GM23338 (cell line): ENCODE results near the gene ENDOV. TPM values are rescaled to one million over a fixed set of nuclear protein-coding genes. Genes with fewer than 3 reads are reported as not detected.

Experiments
- ATAC-seq: fragments of 200-7000 bp; cut with Tn5 transposase; 3 replicates; pipeline ENCODE4 v1.9.1; 2020
- DNase-seq: peaks from one replicate; pipeline ENCODE4 v3.0.0-alpha.2; 2015; ENCODE audit warnings: low spot score
- H2AFZ ChIP-seq: fragments of 200-600 bp; sonication (generic); 2 replicates; pipeline ENCODE4 v1.8.0; 2016; ENCODE audit warnings: antibody characterized with exemption, mild to moderate bottlenecking, moderate library complexity
- H3F3A ChIP-seq: fragments of 200-600 bp; sonication (generic); replicated peaks from 2 replicates; pipeline ENCODE4 v1.8.0; 2017; ENCODE audit warnings: antibody characterized with exemption, mixed run types, low read depth
- H3K27ac ChIP-seq: fragments of 200-600 bp; sonication (generic); 2 replicates; pipeline ENCODE4 v1.6.1; 2016; ENCODE audit warnings: low read depth
- H3K27me3 ChIP-seq: fragments of 200-600 bp; sonication (generic); 2 replicates; pipeline ENCODE4 v1.8.0; 2016; ENCODE audit warnings: mild to moderate bottlenecking, mixed run types, moderate library complexity; ENCODE audit not compliant: insufficient read depth
- H3K36me3 ChIP-seq: fragments of 200-600 bp; sonication (generic); 2 replicates; pipeline ENCODE4 v1.8.0; 2016; ENCODE audit warnings: mild to moderate bottlenecking; ENCODE audit not compliant: insufficient read depth
- H3K4me1 ChIP-seq: fragments of 200-600 bp; sonication (generic); 2 replicates; pipeline ENCODE4 v1.8.0; 2016; ENCODE audit warnings: mild to moderate bottlenecking, moderate library complexity; ENCODE audit not compliant: insufficient read depth
- H3K4me2 ChIP-seq: fragments of 200-600 bp; sonication (generic); 2 replicates; pipeline ENCODE4 v1.7.1; 2017; ENCODE audit warnings: mixed run types
- H3K4me3 ChIP-seq: fragments of 200-600 bp; sonication (generic); 2 replicates; pipeline ENCODE4 v1.6.1; 2016; ENCODE audit warnings: mixed run types
- H3K79me2 ChIP-seq: fragments of 200-600 bp; sonication (generic); replicated peaks from 2 replicates; pipeline ENCODE4 v1.8.0; 2017; ENCODE audit warnings: mild to moderate bottlenecking; ENCODE audit not compliant: insufficient read depth
- H3K9me2 ChIP-seq: fragments of 200-600 bp; sonication (generic); 2 replicates; pipeline ENCODE4 v1.8.0; 2017; ENCODE audit not compliant: insufficient read depth
- H4K20me1 ChIP-seq: fragments of 200-600 bp; sonication (generic); replicated peaks from 2 replicates; pipeline ENCODE4 v1.8.0; 2017; ENCODE audit warnings: mild to moderate bottlenecking; ENCODE audit not compliant: insufficient read depth
- H3K27ac Mint-ChIP-seq: 2 replicates; pipeline ENCODE4 v1.8.0; 2020; ENCODE audit warnings: inconsistent platforms, mild to moderate bottlenecking, moderate library complexity, mixed read lengths
- H3K27me3 Mint-ChIP-seq: 3 replicates; pipeline ENCODE4 v1.8.0; 2022; ENCODE audit warnings: low read depth, mild to moderate bottlenecking, moderate library complexity, mixed read lengths, inconsistent platforms; ENCODE audit not compliant: insufficient read depth, poor library complexity
- H3K36me3 Mint-ChIP-seq: 3 replicates; pipeline ENCODE4 v1.8.0; 2021; ENCODE audit warnings: low read depth, mild to moderate bottlenecking, inconsistent platforms, moderate library complexity, mixed read lengths
- H3K4me1 Mint-ChIP-seq: 3 replicates; pipeline ENCODE4 v1.8.0; 2020; ENCODE audit warnings: mild to moderate bottlenecking, inconsistent platforms, mixed read lengths
- H3K4me3 Mint-ChIP-seq: 3 replicates; pipeline ENCODE4 v1.8.0; 2021; ENCODE audit warnings: moderate library complexity, mild to moderate bottlenecking, inconsistent platforms, mixed read lengths
- H3K9me3 Mint-ChIP-seq: 3 replicates; pipeline ENCODE4 v1.8.0; 2020; ENCODE audit warnings: moderate library complexity, mild to moderate bottlenecking, inconsistent platforms, mixed read lengths
- CREB1 ChIP-seq: fragments of 250-450 bp; sonication (Bioruptor Pico); IDR thresholded peaks from 2 replicates; pipeline ENCODE4 v1.5.0; 2020; ENCODE audit warnings: low read depth, mild to moderate bottlenecking, moderate library complexity
- CTCF ChIP-seq, 2 experiments: fragments of 200-600 bp in 1 of 2; sonication (generic) in 1 of 2; conservative IDR thresholded peaks; 2 replicates each; pipeline versions ENCODE4 v1.5.1 to v1.6.1; 2016 to 2017; ENCODE audit warnings: antibody characterized with exemption in 2 of 2, low read depth in 2 of 2, mild to moderate bottlenecking in 2 of 2, moderate library complexity in 1 of 2
- ETS1 ChIP-seq: IDR thresholded peaks from 2 replicates; pipeline ENCODE4 v1.6.1; 2016; ENCODE audit warnings: antibody characterized with exemption
- EZH2 ChIP-seq: fragments of 200-600 bp; sonication (generic); IDR thresholded peaks from one replicate; pipeline ENCODE4 v1.8.0; 2017; ENCODE audit warnings: antibody characterized with exemption, mild to moderate bottlenecking, low read depth; ENCODE audit not compliant: unreplicated experiment
- EZH2phosphoT487 ChIP-seq: fragments of 200-600 bp; sonication (generic); IDR thresholded peaks from one replicate; pipeline ENCODE4 v1.8.1; 2018; ENCODE audit warnings: antibody characterized with exemption; ENCODE audit not compliant: unreplicated experiment
- JUNB ChIP-seq: IDR thresholded peaks from one replicate; pipeline ENCODE4 v1.6.1; 2016; ENCODE audit warnings: antibody characterized with exemption; ENCODE audit not compliant: unreplicated experiment
- NANOG ChIP-seq: IDR thresholded peaks from 2 replicates; pipeline ENCODE4 v1.6.1; 2016; ENCODE audit warnings: antibody characterized with exemption, borderline replicate concordance
- POLR2AphosphoS5 ChIP-seq: IDR thresholded peaks from 2 replicates; pipeline ENCODE4 v1.6.1; 2016; ENCODE audit warnings: antibody characterized with exemption, low read depth
- REST ChIP-seq: IDR thresholded peaks from one replicate; pipeline ENCODE4 v1.6.1; 2018; ENCODE audit warnings: antibody characterized with exemption; ENCODE audit not compliant: unreplicated experiment
- STAT1 ChIP-seq: IDR thresholded peaks from one replicate; pipeline ENCODE4 v1.6.1; 2016; ENCODE audit warnings: antibody characterized with exemption; ENCODE audit not compliant: unreplicated experiment
- ZNF114 ChIP-seq: fragments of 250-450 bp; sonication (Bioruptor Pico); IDR thresholded peaks from 2 replicates; pipeline ENCODE4 v1.5.0; 2020; ENCODE audit warnings: mild to moderate bottlenecking, moderate library complexity
- ZNF331 ChIP-seq: fragments of 250-450 bp; sonication (Bioruptor Pico); IDR thresholded peaks from 2 replicates; pipeline ENCODE4 v1.5.0; 2020; ENCODE audit warnings: low read depth, mild to moderate bottlenecking, moderate library complexity
- polyA plus RNA-seq: library from polyadenylated mRNA; unstranded; fragments of >200 nt; fragmentation: Nextera tagmentation; extraction: Ambion mirVana; gene quantifications from 2 replicates; pipeline ENCODE4 v1.2.1, GENCODE V29; 2016
- total RNA-seq: library from RNA; depleted of rRNA; stranded (reverse); fragments of >200 nt; shearing (Covaris generic); gene quantifications from 2 replicates; pipeline ENCODE4 v1.2.3, GENCODE V29; 2014
- TF ChIP-seq, protein P1 (sequence below): fragments of 250-450 bp; sonication (Bioruptor Pico); IDR thresholded peaks from 2 replicates; pipeline ENCODE4 v1.5.0; 2020; ENCODE audit warnings: mild to moderate bottlenecking, moderate library complexity

Gene ENDOV
- total and polyA plus RNA-seq, 2 experiments from 2014 or later, result 11.5 to 16.1 TPM

GRCh38 chr17:80371196-80371595 is 43.8 kb upstream of the ENDOV start:
- Histone ChIP-seq H3F3A (no peaks in the 10 kb centered on the region), H3K27me3 (no peaks in the 10 kb centered on the region), H4K20me1 (no peaks in the 10 kb centered on the region; the same call in 1 of the 2 replicates), H3K36me3 (peaks cover 10% of the 10 kb centered on the region; the same call in 1 of the 2 replicates), H3K27ac (no peak overlapping the region), H3K4me2 (no peak overlapping the region), H3K9me2 (no peaks in the 10 kb centered on the region), H3K4me1 (no peaks in the 10 kb centered on the region), H3K79me2 (no peaks in the 10 kb centered on the region), H3K4me3 (no peak overlapping the region), H2AFZ (no peak overlapping the region)
- H3K27me3 Mint-ChIP-seq, result peaks cover 7% of the 10 kb centered on the region
- H3K9me3 Mint-ChIP-seq, result no peaks in the 10 kb centered on the region
- H3K36me3 Mint-ChIP-seq, result peaks cover 73% of the 10 kb centered on the region
- TF ChIP-seq REST (no peak), CREB1 (no peak), NANOG (no peak), EZH2phosphoT487 (no peak), ZNF331 (CRISPR knock-in tag) (no peak), ETS1 (no peak), CTCF (conservative IDR thresholded peaks at IDR 0.05; ENCODE audit: low read depth in 2 of 2) (no peak), JUNB (no peak), ZNF114 (CRISPR knock-in tag) (no peak), STAT1 (no peak), EZH2 (no peak), POLR2AphosphoS5 (no peak)
- TF ChIP-seq, protein P1, sequence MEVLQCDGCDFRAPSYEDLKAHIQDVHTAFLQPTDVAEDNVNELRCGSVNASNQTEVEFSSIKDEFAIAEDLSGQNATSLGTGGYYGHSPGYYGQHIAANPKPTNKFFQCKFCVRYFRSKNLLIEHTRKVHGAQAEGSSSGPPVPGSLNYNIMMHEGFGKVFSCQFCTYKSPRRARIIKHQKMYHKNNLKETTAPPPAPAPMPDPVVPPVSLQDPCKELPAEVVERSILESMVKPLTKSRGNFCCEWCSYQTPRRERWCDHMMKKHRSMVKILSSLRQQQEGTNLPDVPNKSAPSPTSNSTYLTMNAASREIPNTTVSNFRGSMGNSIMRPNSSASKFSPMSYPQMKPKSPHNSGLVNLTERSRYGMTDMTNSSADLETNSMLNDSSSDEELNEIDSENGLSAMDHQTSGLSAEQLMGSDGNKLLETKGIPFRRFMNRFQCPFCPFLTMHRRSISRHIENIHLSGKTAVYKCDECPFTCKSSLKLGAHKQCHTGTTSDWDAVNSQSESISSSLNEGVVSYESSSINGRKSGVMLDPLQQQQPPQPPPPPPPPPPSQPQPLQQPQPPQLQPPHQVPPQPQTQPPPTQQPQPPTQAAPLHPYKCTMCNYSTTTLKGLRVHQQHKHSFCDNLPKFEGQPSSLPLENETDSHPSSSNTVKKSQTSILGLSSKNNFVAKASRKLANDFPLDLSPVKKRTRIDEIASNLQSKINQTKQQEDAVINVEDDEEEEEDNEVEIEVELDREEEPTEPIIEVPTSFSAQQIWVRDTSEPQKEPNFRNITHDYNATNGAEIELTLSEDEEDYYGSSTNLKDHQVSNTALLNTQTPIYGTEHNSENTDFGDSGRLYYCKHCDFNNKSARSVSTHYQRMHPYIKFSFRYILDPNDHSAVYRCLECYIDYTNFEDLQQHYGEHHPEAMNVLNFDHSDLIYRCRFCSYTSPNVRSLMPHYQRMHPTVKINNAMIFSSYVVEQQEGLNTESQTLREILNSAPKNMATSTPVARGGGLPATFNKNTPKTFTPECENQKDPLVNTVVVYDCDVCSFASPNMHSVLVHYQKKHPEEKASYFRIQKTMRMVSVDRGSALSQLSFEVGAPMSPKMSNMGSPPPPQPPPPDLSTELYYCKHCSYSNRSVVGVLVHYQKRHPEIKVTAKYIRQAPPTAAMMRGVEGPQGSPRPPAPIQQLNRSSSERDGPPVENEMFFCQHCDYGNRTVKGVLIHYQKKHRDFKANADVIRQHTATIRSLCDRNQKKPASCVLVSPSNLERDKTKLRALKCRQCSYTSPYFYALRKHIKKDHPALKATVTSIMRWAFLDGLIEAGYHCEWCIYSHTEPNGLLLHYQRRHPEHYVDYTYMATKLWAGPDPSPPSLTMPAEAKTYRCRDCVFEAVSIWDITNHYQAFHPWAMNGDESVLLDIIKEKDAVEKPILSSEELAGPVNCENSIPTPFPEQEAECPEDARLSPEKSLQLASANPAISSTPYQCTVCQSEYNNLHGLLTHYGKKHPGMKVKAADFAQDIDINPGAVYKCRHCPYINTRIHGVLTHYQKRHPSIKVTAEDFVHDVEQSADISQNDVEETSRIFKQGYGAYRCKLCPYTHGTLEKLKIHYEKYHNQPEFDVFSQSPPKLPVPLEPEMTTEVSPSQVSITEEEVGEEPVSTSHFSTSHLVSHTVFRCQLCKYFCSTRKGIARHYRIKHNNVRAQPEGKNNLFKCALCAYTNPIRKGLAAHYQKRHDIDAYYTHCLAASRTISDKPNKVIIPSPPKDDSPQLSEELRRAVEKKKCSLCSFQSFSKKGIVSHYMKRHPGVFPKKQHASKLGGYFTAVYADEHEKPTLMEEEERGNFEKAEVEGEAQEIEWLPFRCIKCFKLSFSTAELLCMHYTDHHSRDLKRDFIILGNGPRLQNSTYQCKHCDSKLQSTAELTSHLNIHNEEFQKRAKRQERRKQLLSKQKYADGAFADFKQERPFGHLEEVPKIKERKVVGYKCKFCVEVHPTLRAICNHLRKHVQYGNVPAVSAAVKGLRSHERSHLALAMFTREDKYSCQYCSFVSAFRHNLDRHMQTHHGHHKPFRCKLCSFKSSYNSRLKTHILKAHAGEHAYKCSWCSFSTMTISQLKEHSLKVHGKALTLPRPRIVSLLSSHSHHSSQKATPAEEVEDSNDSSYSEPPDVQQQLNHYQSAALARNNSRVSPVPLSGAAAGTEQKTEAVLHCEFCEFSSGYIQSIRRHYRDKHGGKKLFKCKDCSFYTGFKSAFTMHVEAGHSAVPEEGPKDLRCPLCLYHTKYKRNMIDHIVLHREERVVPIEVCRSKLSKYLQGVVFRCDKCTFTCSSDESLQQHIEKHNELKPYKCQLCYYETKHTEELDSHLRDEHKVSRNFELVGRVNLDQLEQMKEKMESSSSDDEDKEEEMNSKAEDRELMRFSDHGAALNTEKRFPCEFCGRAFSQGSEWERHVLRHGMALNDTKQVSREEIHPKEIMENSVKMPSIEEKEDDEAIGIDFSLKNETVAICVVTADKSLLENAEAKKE (CRISPR knock-in tag), result no peak
- peaks cover 14% of the 10 kb centered on the region for H3K4me1 Mint-ChIP-seq
- no peak overlapping the region for H3K4me3 Mint-ChIP-seq
- ATAC-seq (no peak), DNase-seq (no peak)
- no peak overlapping the region for H3K27ac Mint-ChIP-seq
